ENCODE measurements around the gene HIP1R.
"Not testable (repeated sequence)": the region's sequence is repeated elsewhere in the genome, so short reads cannot be mapped to it uniquely, and the experiment has no call there.

Gene HIP1R

DNA sequence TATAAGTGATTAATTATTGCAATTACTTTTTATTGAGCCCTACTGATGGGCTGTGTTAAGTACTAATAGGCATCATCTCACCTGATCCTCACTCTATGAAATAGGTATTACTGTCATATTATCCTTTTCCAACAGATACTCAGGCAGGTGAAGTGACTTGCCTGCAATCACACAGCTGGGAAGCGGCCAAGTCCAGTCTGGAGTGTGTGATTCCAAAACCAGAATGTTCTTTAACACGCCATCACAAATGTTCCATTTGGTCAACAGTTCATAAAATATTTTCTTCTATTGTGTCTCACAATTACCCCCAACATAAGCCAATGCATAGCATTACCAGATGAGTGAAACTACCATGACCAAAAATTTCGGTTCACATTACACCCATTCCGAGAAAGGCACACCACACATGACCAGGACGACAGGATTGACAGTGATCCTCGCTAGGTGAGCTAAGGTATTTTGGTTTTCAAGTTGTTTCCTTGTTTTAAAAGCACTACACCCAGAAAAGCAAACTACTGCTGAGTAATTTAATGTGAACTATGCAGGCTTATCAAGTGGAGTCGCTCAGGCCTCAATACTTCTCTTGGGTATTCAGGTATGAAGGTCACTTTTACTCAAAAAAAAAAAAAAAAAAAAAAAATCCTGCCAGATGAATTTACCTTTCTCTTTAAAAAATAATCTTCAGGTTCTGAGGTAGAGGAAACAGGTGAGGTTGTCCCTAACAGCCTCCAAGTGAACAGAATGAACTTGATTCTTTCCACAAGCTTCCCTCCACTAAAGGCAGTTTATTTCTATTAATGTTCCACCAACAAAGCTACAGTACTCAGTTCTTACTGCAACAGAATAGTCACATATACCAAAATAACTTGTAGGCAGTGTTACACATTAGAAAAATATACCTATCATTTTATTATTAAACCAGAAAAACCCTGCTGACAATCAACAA lies 58.2 kb downstream of the HIP1R start:
- no peak for DNase-seq (ENCODE audit: low read depth in 2 of 2, low spot score in 1 of 2)

DNA sequence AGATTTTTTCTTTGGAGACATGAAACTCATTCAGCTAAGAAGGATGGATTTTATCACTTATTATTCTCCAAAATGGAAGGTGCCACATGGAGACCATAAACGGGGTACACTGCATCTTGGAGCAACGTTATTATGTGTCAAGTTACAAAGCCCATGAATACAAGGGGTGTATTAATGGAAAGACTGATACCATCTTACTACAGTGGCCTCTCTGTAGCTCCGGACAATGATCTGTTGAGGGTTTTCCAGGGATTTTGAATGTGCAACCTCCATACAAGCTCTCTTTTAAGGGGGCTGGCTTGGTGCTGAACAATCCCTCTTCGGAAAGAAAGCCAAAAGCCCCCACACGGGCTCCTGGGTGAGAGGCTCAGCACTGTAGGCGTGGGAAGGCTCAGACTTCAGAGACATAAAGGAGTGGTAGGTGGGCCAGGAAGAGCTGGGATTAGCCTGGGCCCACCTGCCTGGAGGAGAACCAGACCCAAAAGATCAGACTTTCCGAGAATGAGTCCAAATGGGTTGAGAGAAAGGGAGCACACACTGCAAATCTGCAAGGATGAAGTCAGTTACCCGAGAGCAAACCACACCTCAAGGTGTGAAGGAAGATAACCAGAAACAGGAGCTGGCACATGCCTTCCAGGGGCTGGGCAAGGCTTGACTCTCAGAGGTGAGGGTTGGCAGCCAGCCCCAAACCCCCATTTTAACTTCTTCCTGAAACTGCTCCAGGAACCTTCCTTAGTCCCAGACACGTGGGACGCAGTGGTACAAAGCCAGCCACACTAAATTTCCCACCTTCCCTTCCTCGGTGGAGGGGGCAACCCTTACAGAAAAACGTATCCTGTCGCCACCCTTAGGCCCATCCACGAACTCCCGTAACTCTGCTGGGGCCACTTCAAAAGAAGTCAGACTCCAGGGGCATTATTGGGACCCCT lies 59.2 kb downstream of the HIP1R start:
- no peak for DNase-seq (ENCODE audit: low read depth in 2 of 2, low spot score in 1 of 2)

DNA sequence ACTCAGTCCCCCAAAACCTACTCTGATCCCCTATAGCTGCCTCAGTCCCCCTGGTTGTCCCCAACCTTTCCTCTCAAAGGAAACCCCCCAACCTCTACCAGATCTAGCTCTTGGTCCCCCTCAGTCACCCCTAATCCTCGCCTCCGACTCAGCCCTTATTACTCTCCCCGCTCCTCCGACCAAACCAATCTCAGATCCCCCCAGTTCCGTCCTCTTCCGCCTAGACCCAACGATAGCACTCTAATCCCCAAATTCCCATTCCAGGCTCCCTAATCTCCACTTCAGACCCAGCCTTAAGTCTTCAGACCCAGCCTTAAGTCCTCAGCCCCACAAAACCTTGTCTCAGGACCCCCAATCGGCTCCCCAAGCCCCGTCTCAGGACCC lies 60.1 kb downstream of the HIP1R start:
- no peak for DNase-seq (ENCODE audit: low read depth in 2 of 2, low spot score in 1 of 2)

DNA sequence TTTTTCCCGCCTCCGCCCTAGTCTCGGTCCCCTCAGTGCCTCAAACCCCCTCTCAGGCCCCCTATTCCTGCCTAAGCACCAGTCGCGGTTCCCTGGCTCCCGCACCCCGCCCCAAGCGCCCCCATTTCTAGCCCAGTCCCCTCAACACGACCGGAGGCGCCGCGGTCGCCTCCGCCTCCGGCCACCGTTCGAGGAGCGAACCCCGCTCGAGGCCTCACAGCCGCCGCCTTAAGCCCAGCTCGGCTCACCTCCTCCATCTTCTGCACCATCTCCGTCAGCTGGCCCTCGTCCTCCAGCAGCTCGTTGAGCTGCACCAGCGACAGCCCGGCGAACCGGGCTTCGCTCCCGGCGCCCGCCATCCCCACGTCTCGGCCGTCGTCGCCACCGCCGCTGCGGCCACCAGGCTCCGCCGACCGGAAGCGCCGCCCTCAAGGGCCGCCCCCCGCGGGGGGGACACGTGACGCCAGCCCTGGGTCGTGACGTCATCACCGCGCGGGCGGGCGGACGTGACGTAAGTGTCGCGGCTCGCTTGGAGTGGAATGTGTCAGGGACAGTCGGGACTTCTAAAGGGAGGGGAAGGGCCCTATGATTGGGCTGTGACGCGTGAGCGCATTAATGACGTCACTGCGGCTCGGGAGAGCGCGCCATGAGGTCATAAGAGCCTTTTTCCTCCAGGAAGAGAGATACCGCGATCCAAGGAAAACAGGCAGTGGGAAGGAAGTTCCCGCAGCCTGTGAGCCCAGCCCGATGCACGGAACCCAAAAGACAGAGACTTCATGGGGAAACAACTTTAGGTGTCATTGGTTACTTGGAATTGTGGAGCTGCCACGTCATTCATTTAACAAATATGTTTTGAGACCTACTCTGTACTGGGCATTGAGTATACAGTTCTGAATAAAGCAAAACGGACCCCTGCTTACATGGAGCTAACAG lies 60.7 kb downstream of the HIP1R start, which contains the start of gene VPS37B:
VPS37B (minus strand) TSS at position 421 of the 933 bp plus-strand sequence; CDS start at position 359, 62 bp downstream.
- peak; percentile 80 for DNase-seq (ENCODE audit: low read depth in 2 of 2, low spot score in 1 of 2)

DNA sequence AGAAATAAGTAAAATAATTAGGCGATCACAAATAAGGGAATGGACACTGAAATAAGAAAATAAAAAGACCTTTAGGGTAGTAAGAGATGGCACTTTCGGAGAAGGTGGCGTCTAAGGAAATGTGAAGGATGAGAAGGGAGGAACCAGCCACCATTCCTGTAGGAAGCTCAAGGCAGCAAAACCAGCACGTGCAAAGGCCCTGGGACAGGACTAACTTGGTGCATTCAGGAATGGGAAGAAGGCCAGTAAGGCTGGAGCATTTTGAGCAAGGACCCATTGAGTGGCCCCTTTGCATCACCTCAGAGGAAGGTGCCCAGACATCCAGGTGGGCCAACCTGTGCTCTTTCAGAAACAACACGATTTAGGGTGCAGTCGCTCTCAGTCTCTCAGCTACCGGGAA lies 61.4 kb downstream of the HIP1R start:
- DNase-seq (ENCODE audit: low read depth in 2 of 2, low spot score in 1 of 2): no peak

DNA sequence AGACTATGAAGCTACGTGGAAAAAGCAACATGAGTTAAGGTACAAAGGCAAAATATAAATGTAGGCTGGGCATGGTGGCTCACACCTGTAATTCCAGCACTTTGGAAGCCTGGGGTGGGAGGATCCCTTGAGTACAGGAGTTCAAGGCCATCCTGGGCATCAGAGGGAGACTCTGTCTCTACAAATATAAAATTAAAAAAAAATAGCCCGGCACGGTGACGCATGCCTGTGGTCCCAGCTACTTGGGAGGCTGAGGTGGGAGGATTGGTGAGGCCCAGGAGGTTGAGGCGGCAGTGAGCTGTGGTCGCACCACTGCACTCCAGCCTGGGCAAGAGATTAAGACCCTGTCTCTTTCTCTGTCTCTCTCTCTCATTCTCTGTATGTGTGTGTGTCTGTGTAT lies 64.6 kb downstream of the HIP1R start:
- no peak for DNase-seq (ENCODE audit: low read depth in 2 of 2, low spot score in 1 of 2)

DNA sequence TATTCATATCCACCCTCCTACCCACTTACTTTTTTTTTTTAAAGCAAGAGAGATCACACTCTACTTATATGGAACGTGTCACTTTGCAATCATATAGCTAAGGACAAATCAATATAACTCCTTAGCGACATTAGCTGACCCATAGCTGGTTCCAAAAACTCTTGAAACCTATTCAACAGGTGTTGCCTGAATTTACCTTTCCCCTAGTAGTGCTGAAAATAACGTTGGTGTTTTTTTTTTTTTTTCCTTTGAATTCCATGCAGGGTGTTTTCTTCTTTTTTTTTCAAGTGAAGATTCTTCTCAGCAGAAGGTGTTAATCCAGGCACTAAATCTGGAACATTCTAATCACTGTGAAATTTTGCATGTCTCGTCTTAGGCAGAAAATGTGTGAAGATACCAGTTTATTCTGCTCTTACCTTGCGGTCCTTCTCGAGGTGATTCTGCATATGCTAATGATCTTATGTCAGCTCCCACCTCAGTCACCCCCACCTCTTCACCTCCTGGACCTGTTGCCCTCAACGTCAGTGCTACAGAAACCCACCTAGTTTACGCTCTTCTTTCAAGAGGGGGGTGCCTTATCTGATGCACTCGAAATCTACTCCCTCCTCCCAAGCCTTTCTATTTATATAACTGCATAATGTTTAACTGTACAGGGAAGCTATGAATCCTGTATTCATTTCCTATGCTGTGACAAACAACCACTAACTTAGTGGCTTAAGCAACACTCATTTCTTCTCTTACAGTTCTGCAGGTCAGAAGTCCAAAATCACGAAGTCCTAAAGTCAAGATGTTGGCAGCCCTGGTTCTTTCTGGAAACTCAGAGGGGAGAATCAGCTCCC lies 67.8 kb downstream of the HIP1R start:
- DNase-seq (ENCODE audit: low read depth in 2 of 2, low spot score in 1 of 2): no peak

DNA sequence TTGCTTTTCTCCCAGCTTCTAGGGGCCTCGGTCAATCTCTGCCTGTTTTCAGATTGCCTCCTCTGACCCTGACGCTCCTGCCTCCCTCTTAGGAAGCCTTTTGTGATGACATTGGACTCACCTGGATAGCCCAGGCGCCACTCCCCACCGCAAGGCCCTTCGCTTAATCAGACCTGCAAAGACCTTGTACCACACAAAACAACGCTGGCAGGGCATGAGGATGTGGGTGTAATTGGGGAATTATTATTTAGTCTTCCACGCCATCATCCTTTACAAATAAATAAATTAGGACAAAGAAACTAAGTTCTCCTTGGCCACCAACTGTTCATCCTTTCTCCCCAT lies 68.4 kb downstream of the HIP1R start:
- no peak for DNase-seq (ENCODE audit: low read depth in 2 of 2, low spot score in 1 of 2)

DNA sequence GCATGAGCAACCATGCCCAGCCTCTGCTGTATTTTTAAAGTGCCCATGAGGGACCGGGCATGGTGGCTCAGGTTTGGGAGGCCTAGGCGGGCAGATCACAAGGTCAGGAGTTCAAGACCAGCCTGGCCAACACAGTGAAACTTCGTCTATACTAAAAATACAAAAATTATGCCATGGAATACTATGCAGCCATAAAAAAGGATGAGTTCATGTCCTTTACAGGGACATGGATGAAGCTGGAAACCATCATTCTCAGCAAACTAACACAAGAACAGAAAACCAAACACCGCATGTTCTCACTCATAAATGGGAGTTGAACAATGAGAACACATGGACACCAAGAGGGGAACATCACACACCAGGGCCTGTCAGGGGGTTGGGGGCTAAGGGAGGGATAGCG lies 70.0 kb downstream of the HIP1R start:
- DNase-seq (ENCODE audit: low read depth in 2 of 2, low spot score in 1 of 2): not testable (repeated sequence)

DNA sequence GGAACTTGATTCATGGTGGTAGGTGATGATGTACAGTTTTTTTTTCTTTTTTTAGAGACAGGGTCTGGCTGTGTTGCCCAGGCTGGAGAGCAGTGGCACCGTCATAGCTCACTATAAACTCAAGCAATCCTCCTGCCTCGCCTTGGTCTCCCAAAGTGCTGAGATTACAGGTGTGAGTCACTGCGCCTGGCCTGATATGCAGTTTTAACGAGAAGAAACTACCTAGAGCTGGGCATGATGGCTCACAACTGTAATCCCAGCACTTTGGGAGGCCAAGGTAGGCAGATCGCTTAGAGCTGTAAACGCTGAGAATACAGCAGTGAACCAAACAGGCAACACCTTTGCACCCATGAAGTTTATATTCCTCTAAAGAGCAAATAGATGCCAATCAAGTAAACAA lies 73.7 kb downstream of the HIP1R start:
- DNase-seq (ENCODE audit: low read depth in 2 of 2, low spot score in 1 of 2): no peak

DNA sequence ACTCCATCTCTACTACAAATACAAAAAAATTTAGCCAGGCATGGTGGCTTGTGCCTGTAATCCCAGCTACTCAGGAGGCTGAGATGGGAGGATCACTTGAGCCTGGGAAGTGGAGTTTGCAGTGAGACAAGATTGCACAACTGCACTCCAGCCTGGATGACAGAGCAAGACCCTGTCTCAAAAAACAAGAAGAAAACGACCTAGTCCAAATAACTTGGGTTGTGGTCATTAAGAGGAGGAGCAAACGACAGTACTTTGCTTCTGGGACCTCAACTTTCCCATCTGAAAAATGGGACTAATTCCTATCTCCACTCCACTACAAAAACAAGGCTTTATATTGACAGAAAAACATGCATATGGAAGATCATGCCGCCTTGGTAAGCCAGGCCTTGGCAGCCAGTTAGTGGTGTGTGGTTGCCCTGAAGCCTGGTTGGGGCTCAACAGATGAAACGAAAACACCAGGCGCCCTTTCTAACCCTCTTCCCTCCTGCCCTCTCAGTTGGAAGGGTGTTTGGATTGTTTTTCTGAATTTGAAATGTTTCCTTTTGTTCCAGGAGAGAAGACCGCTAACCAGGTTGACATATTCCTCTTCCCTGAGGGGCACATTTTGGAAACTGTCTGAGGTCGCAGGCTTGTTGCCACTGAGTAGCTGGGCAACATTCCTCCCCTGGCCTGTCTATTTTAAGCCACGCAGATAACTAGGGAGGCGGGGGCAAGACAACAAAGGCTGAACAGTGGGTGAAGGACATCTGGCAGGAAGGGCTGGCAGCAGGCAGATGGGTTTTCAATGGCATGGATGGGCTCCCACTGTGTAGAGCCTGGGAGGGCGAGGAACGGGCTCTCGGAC lies 74.4 kb downstream of the HIP1R start:
- no peak for DNase-seq (ENCODE audit: low read depth in 2 of 2, low spot score in 1 of 2)
